ENCODE measurements around the gene KIN.

DNA sequence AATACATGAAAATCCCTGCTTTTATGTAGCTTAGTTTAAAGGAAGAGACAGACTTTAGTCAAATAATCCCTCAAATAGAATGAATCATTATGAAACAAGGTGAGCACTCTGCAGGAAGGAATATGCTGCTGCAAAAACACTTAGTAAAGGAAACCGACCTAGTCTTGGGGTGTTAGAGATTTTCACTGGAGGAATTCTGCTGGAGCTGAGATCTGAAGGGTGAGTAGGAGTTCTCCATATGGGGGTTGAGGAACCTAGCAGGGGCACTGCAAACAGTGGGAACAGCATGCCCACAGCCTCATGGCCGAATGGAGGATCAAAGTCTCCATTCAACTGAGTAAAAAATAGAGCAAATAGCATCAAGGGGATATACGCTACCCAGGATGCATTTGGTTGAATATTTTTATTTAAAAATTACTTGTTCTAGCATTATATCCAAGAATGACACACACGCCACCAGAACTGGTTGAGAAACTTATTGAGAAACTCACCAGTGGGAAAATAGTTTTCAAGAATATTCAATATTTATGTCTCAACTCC, 81.2 kb downstream of the KIN start:
- TF ChIP-seq, protein P1, sequence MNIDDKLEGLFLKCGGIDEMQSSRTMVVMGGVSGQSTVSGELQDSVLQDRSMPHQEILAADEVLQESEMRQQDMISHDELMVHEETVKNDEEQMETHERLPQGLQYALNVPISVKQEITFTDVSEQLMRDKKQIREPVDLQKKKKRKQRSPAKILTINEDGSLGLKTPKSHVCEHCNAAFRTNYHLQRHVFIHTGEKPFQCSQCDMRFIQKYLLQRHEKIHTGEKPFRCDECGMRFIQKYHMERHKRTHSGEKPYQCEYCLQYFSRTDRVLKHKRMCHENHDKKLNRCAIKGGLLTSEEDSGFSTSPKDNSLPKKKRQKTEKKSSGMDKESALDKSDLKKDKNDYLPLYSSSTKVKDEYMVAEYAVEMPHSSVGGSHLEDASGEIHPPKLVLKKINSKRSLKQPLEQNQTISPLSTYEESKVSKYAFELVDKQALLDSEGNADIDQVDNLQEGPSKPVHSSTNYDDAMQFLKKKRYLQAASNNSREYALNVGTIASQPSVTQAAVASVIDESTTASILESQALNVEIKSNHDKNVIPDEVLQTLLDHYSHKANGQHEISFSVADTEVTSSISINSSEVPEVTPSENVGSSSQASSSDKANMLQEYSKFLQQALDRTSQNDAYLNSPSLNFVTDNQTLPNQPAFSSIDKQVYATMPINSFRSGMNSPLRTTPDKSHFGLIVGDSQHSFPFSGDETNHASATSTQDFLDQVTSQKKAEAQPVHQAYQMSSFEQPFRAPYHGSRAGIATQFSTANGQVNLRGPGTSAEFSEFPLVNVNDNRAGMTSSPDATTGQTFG (tag by site-specific recombination; IDR thresholded peaks at IDR 0.05; ENCODE audit: borderline replicate concordance) = no peak
- TF ChIP-seq CTCF (tag by site-specific recombination; IDR thresholded peaks at IDR 0.05) (no peak), ZNF391 (tag by site-specific recombination; IDR thresholded peaks at IDR 0.05; ENCODE audit: borderline replicate concordance, low read depth) (no peak), KLF7 (tag by site-specific recombination; IDR thresholded peaks at IDR 0.05; ENCODE audit: borderline replicate concordance) (no peak), MZF1 (tag by site-specific recombination; IDR thresholded peaks at IDR 0.05; ENCODE audit: borderline replicate concordance) (no peak), ZNF76 (tag by site-specific recombination; IDR thresholded peaks at IDR 0.05; ENCODE audit: borderline replicate concordance, low read depth) (no peak), ZNF404 (tag by site-specific recombination; IDR thresholded peaks at IDR 0.05) (no peak), ZSCAN18 (tag by site-specific recombination; IDR thresholded peaks at IDR 0.05) (no peak), ZNF639 (tag by site-specific recombination; IDR thresholded peaks at IDR 0.05) (no peak), YY1 (tag by site-specific recombination; IDR thresholded peaks at IDR 0.05) (no peak), ZNF548 (tag by site-specific recombination; IDR thresholded peaks at IDR 0.05) (no peak), ZNF777 (tag by site-specific recombination; IDR thresholded peaks at IDR 0.05; ENCODE audit: borderline replicate concordance) (no peak), ZNF510 (tag by site-specific recombination; IDR thresholded peaks at IDR 0.05; ENCODE audit: insufficient replicate concordance) (no peak)
- TF ChIP-seq, protein P2, sequence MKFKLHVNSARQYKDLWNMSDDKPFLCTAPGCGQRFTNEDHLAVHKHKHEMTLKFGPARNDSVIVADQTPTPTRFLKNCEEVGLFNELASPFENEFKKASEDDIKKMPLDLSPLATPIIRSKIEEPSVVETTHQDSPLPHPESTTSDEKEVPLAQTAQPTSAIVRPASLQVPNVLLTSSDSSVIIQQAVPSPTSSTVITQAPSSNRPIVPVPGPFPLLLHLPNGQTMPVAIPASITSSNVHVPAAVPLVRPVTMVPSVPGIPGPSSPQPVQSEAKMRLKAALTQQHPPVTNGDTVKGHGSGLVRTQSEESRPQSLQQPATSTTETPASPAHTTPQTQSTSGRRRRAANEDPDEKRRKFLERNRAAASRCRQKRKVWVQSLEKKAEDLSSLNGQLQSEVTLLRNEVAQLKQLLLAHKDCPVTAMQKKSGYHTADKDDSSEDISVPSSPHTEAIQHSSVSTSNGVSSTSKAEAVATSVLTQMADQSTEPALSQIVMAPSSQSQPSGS (tag by site-specific recombination; IDR thresholded peaks at IDR 0.05; ENCODE audit: low read depth) = no peak
